Measurements from ENCODE around the gene KCNJ3. TPM values are rescaled to one million over a fixed set of nuclear protein-coding genes. Genes with fewer than 3 reads are reported as not detected.

KCNJ3 gene
- total and polyA plus RNA-seq, 2 of the 13 experiments (the other 11 are each of a cell fraction or from before 2014, with no cell fraction given) = not detected

DNA sequence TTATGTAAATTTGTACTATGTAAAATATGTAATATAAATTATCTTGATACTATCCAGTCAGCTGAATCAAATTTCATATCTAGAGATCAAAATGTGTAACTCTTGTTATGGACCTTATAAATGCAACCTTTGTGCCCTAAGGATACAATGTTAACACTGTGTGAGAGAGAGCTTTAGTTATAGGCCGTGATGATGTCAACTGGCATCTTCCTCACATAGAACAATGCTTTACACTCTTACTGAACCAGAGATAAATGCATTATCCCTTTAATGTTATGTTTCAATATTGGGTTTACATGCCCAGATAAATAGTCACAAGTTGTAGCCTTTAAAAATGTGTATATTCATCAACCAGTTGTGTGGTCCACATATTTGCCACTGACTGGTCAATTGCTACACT lies 115.1 kb downstream of the KCNJ3 start:
- H3K4me1 ChIP-seq (ENCODE audit: insufficient read depth, low read length) = no peaks in the 10 kb centered on the region
- POLR2A ChIA-PET = no interaction called here
- no peak overlapping the region for H3K9ac ChIP-seq (ENCODE audit: insufficient read depth, low read depth, low read length)
- H3K27me3 ChIP-seq (ENCODE audit: control insufficient read depth in 1 of 2, insufficient read depth in 2 of 2, low read length in 2 of 2) = no peaks in the 10 kb centered on the region
- no TSS peak for BruUV-seq (replicated peaks)
- no peaks in the 10 kb centered on the region for H3K36me3 ChIP-seq (replicated peaks in 1 of 2; ENCODE audit: control insufficient read depth in 1 of 2, insufficient read depth in 2 of 2, low read length in 2 of 2)
- H4K20me1 ChIP-seq (ENCODE audit: insufficient read depth, low read length) = no peaks in the 10 kb centered on the region
- H3K79me2 ChIP-seq (ENCODE audit: insufficient read depth, low read length) = no peaks in the 10 kb centered on the region
- DNase-seq (ENCODE audit: low spot score) (no peak), ATAC-seq (no peak), FAIRE-seq (no peak)
- no peak overlapping the region for H2AFZ ChIP-seq (ENCODE audit: low read length)
- no peak for TF ChIP-seq ELF4 (CRISPR knock-in tag; IDR thresholded peaks at IDR 0.05; ENCODE audit: borderline replicate concordance)
- TF ChIP-seq ZNF557 (CRISPR knock-in tag; IDR thresholded peaks at IDR 0.05) = no peak
- no peak for TF ChIP-seq CC2D1A (CRISPR knock-in tag; IDR thresholded peaks at IDR 0.05)
- no peak for TF ChIP-seq PATZ1 (CRISPR knock-in tag; IDR thresholded peaks at IDR 0.05)
- TF ChIP-seq ZBTB21 (CRISPR knock-in tag; IDR thresholded peaks at IDR 0.05) = no peak
- TF ChIP-seq ZNF337 (CRISPR knock-in tag; IDR thresholded peaks at IDR 0.05; ENCODE audit: borderline replicate concordance, low read depth) = no peak
- no peak for TF ChIP-seq ZNF644 (CRISPR knock-in tag; IDR thresholded peaks at IDR 0.05; ENCODE audit: low read depth)
- H3K27ac ChIP-seq (ENCODE audit: extremely low read length, insufficient read depth, low read length) = no peak overlapping the region
- intact Hi-C loops (cut with micrococcal nuclease; ENCODE audit: unreplicated experiment) (no loop called here), in situ Hi-C loops (cut with HindIII; ENCODE audit: extremely low pct_ligation_motif_present, low pct_unique_long_range_greater_than_20kb) (no loop called here)
- 3% methylated on average over 1 of the region's 1 CpG for WGBS (ENCODE audit: low lambda C conversion rate)
- CTCF ChIA-PET (ENCODE audit: low intra/inter-chr PET ratio, low total read pairs) = no interaction called here
- no peaks in the 10 kb centered on the region for H3K9me3 ChIP-seq (ENCODE audit: low read length)
- H3K4me3 ChIP-seq (replicated peaks in 1 of 3; ENCODE audit: insufficient read depth in 1 of 3, low read depth in 2 of 3, low read length in 3 of 3) = no peak overlapping the region
- H3K4me2 ChIP-seq (ENCODE audit: low read depth, low read length) = no peak overlapping the region

- Histone ChIP-seq H3K4me2 (ENCODE audit: low read depth, low read length) (no peak overlapping the region), H4K20me1 (ENCODE audit: insufficient read depth, low read length) (no peaks in the 10 kb centered on the region), H3K79me2 (ENCODE audit: insufficient read depth, low read length) (no peaks in the 10 kb centered on the region), H3K27me3 (ENCODE audit: control insufficient read depth in 1 of 2, insufficient read depth in 2 of 2, low read length in 2 of 2) (no peaks in the 10 kb centered on the region), H3K9me3 (ENCODE audit: low read length) (no peaks in the 10 kb centered on the region), H3K4me3 (replicated peaks in 1 of 3; ENCODE audit: insufficient read depth in 1 of 3, low read depth in 2 of 3, low read length in 3 of 3) (no peak overlapping the region), H3K9ac (ENCODE audit: insufficient read depth, low read depth, low read length) (no peak overlapping the region), H3K27ac (ENCODE audit: extremely low read length, insufficient read depth, low read length) (no peak overlapping the region), H3K36me3 (replicated peaks in 1 of 2; ENCODE audit: control insufficient read depth in 1 of 2, insufficient read depth in 2 of 2, low read length in 2 of 2) (no peaks in the 10 kb centered on the region), H3K4me1 (ENCODE audit: insufficient read depth, low read length) (no peaks in the 10 kb centered on the region), H2AFZ (ENCODE audit: low read length) (no peak overlapping the region)
- ChIA-PET POLR2A (no interaction called here), CTCF (ENCODE audit: low intra/inter-chr PET ratio, low total read pairs) (no interaction called here)
- no TSS peak for BruUV-seq (replicated peaks)
- no peak for DNase-seq (ENCODE audit: low spot score)
- FAIRE-seq = no peak
- 0% methylated on average over 1 of the region's 1 CpG for WGBS (ENCODE audit: low lambda C conversion rate)
- in situ Hi-C loops (cut with HindIII; ENCODE audit: extremely low pct_ligation_motif_present, low pct_unique_long_range_greater_than_20kb) (no loop called here), intact Hi-C loops (cut with micrococcal nuclease; ENCODE audit: unreplicated experiment) (no loop called here)
- ATAC-seq = no peak
- no peak for TF ChIP-seq RBFOX2 (IDR thresholded peaks at IDR 0.05; ENCODE audit: low read depth, low read length)
- TF ChIP-seq NFE2L1 (CRISPR knock-in tag; IDR thresholded peaks at IDR 0.05; ENCODE audit: borderline replicate concordance) = no peak
- TF ChIP-seq NR2F1 (CRISPR knock-in tag; IDR thresholded peaks at IDR 0.05) = no peak
- TF ChIP-seq MXD3 (CRISPR knock-in tag; IDR thresholded peaks at IDR 0.05) = no peak
- no peak for TF ChIP-seq SPEN (CRISPR knock-in tag; IDR thresholded peaks at IDR 0.05; ENCODE audit: low read depth)
- TF ChIP-seq ZNF44 (CRISPR knock-in tag; IDR thresholded peaks at IDR 0.05) = no peak
- no peak for TF ChIP-seq AGO2 (optimal IDR thresholded peaks at IDR 0.05; ENCODE audit: low read depth, low read length)
- no peak for TF ChIP-seq CHD2 (IDR thresholded peaks at IDR 0.05; ENCODE audit: low read depth, low read length)
- TF ChIP-seq PREB (CRISPR knock-in tag; IDR thresholded peaks at IDR 0.05) = no peak
- no peak for TF ChIP-seq ZNF331 (CRISPR knock-in tag; IDR thresholded peaks at IDR 0.05)
These were observed 116.4 kb downstream of the KCNJ3 start for GRCh38 chr2:154814856-154815255.
